Measurements from ENCODE around the gene SOST.

The SOST gene

DNA sequence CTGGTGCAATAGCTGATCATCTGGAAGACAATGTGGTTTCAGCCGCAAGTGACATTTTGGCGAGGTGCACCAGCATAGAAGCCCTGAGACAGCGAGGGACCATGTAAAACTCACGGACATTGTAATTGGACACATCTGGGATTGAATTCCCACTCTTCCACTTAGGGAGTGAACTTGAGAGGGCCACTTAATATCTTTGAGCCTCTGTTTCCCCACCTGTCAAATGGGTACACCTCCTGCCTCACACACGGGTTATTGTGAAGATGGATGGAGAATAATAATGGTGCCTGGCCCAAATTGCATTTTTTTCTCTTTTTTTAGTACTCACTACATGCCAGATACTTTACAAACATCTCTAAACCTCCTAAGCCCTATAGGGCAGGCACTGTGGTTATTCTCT lies 51.4 kb downstream of the SOST start:
- no peak for DNase-seq (ENCODE audit: low read depth in 2 of 2)

DNA sequence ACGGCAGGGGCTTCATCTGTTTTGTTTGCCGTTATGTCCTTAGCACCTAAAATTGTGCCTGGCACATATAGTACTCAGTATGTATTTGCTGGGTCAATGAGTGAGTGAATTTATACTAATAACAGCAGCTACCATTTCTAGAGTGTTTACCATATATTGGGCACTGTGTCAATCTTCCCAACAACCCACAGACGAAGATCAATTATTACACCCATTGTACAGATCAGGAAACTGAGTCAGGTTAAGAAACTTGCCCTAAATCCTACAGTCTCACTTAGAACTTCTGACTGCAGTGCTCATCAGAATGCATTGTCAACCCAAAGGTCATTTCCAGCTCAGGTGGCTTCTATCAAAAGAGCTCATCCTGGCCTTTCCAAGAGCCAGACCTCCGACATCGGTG lies 52.4 kb downstream of the SOST start:
- DNase-seq (ENCODE audit: low read depth in 2 of 2): no peak

All from stimulated activated CD4-positive, alpha-beta T cell treated with anti-CD3 and anti-CD28 coated beads, Interleukin-12 subunit alpha, Interleukin-12 subunit beta, amount 100 ng/mL, for 24 hours (primary cell).